C4-2B (cell line): ENCODE results near the gene POLE.

ENCODE experiments used
- H3K27ac ChIP-seq: fragments of 450-650 bp; 2 replicates; pipeline ENCODE4 v1.5.1; 2017
- CTCF ChIP-seq: fragments of 450-650 bp; conservative IDR thresholded peaks from 2 replicates; pipeline ENCODE4 v1.5.1; 2017; ENCODE audit warnings: mild to moderate bottlenecking
- ZFX ChIP-seq: fragments of 450-650 bp; IDR thresholded peaks from 2 replicates; pipeline ENCODE4 v1.6.1; 2017

The POLE gene

GRCh38 chr12:132729541-132730320 is 42.6 kb upstream of the POLE start:
- TF ChIP-seq ZFX = no peak
- no peak overlapping the region for H3K27ac ChIP-seq

GRCh38 chr12:132728502-132728901 is 41.4 kb upstream of the POLE start:
- TF ChIP-seq ZFX (no peak), CTCF (no peak)
- H3K27ac ChIP-seq = no peak overlapping the region

GRCh38 chr12:132727091-132727794 is 40.1 kb upstream of the POLE start:
- TF ChIP-seq CTCF (no peak), ZFX (no peak)
- H3K27ac ChIP-seq = no peak overlapping the region

GRCh38 chr12:132726386-132726785 is 39.2 kb upstream of the POLE start:
- TF ChIP-seq ZFX (no peak), CTCF (no peak)
- no peak overlapping the region for H3K27ac ChIP-seq

- H3K27ac ChIP-seq = no peak overlapping the region
- TF ChIP-seq ZFX (no peak), CTCF (no peak)
Measured at GRCh38 chr12:132724506-132725241, 37.5 kb upstream of the POLE start.

- TF ChIP-seq ZFX = no peak
- no peak for TF ChIP-seq CTCF
- no peak overlapping the region for H3K27ac ChIP-seq
Measured at GRCh38 chr12:132723764-132724140, 36.6 kb upstream of the POLE start.

GRCh38 chr12:132723015-132723763 is 36.0 kb upstream of the POLE start:
- TF ChIP-seq CTCF = no peak
- no peak overlapping the region for H3K27ac ChIP-seq
